A549 treated with ZK216348 at 1 μM for 4 hours (cell line): ENCODE measurements around the gene MRPS31. TPM values are rescaled to one million over a fixed set of nuclear protein-coding genes. Genes with fewer than 3 reads are reported as not detected.

Experiments
- total RNA-seq: library from RNA; stranded (reverse); fragments of 200-300 nt; extraction: Qiagen RNA extraction; gene quantifications from 5 replicates; pipeline ENCODE4 v1.2.3, GENCODE V29; 2022; ENCODE audit warnings: low read depth

MRPS31 gene
- total RNA-seq = 12.7 to 17.7 TPM (median 13.7 TPM) in 5 replicates

DNA sequence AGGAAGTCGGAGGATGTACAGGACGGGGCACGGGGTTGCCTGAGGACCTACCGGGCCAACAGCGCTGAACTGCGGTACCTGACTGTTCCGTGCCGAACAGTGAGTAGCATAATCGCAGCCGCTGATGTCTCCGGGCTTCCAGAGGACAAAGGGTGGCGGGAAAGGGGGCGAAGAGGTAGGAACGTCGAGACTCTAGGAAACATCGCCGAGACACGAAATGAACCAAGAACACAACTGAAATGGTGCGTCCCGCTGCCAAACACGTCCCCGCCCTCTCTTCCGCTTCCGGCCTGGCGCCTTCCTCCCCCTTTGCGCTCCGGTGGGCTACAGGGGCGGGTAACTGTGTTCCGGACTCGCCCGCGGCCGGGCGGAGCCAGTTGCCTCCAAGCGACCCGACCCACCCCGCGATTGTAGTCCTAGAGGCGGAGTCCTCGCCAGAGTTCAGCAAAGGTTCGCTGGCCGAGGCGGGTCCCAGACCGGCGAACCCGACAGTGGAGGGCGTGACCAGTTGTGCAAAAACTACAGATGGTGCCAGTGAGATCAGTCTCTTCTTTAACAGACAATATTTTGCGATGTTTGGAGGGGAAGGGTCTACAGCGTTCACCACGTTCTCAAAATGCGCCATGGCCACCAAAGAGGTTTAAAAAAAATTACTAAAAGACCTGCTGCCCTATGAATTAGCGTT, at the start of gene MRPS31:
Gene MRPS31, minus strand, starts transcription at position 257 of the 685 bp plus-strand sequence. Its CDS starts 54 bp downstream, at position 203.

GRCh38 chr13:40789275-40790153, 18.5 kb upstream of the MRPS31 start, which contains the start of gene SLC25A15:
TSS of gene SLC25A15 (plus strand) at chr13:40789611. CDS start at chr13:40793227, 3,616 bp downstream.

Other genes starting within 250 kb of the MRPS31 start
- gene FOXO1, start 104.5 kb downstream of the MRPS31 start, total RNA-seq = 3.6 to 7.2 TPM (median 6.0 TPM) in 5 replicates
- 14.0 to 20.1 TPM (median 16.3 TPM) in 5 replicates for gene SLC25A15, start 18.4 kb upstream of the MRPS31 start, total RNA-seq
- gene ELF1, start 248.1 kb upstream of the MRPS31 start, total RNA-seq = 25.5 to 33.9 TPM (median 31.3 TPM) in 5 replicates